ENCODE measurements around the gene CKM.
"Not testable (repeated sequence)": the region's sequence is repeated elsewhere in the genome, so short reads cannot be mapped to it uniquely, and the experiment has no call there.

- TF ChIP-seq, protein P1, sequence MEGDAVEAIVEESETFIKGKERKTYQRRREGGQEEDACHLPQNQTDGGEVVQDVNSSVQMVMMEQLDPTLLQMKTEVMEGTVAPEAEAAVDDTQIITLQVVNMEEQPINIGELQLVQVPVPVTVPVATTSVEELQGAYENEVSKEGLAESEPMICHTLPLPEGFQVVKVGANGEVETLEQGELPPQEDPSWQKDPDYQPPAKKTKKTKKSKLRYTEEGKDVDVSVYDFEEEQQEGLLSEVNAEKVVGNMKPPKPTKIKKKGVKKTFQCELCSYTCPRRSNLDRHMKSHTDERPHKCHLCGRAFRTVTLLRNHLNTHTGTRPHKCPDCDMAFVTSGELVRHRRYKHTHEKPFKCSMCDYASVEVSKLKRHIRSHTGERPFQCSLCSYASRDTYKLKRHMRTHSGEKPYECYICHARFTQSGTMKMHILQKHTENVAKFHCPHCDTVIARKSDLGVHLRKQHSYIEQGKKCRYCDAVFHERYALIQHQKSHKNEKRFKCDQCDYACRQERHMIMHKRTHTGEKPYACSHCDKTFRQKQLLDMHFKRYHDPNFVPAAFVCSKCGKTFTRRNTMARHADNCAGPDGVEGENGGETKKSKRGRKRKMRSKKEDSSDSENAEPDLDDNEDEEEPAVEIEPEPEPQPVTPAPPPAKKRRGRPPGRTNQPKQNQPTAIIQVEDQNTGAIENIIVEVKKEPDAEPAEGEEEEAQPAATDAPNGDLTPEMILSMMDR (IDR thresholded peaks at IDR 0.05), result not testable (repeated sequence)
- not testable (repeated sequence) for TF ChIP-seq POLR2A (IDR thresholded peaks at IDR 0.05)
Measured at GRCh38 chr19:45269939-45270338, 52.7 kb downstream of the CKM start.
